Tongue (tissue), 2 donors: Measurements from ENCODE around the gene RABEP2. TPM values are rescaled to one million over a fixed set of nuclear protein-coding genes. Genes with fewer than 3 reads are reported as not detected.
"Not testable (repeated sequence)": the region's sequence is repeated elsewhere in the genome, so short reads cannot be mapped to it uniquely, and the experiment has no call there.

Source experiments
- DNase-seq: peaks from one replicate; pipeline ENCODE4 v3.0.0-alpha.2; 2015
- total RNA-seq: library from RNA; depleted of rRNA; stranded (reverse); fragments of >200 nt; gene quantifications from one replicate; pipeline ENCODE4 v1.2.3, GENCODE V29; 2014

RABEP2 gene
- total RNA-seq, 1 donor from 2014 or later, result 30.7 TPM

DNA sequence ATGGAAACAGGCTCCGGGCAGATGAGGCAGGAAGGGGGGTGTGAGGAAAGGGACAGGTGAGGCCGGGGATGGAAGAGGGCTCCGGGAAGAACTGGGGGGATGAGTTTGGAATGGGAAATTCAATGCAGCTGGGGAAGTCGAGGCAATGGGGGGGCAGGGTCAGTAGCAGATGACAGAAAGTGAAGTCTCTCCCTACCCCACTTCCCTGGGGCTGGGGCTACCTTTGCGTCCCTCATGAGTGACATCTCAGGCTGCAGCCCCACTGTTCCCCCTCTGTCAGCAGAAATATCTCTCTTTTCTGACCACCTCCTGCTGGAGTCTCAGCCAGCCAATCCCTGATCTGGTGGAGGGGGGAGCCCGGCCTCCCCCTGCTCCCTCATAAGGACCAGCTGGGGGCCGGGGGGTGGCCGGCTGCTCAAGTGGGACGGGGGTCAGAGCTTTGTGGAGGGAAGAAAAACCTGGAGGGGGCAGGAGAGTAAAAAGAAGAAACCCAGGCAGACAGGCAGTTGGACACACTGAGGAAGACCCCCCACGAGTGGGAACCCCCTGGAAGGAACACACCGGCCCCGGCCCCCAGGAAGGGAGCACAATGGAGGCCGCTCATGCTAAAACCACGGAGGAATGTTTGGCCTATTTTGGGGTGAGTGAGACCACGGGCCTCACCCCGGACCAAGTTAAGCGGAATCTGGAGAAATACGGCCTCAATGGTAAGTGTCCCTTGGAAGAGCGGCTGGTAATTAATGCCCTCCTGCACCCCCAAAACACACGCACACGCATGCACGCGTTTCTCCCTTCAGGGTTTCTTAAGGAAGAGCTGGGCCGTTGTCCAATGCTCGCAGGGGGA is 46.7 kb downstream of the RABEP2 start, which contains the start of gene ATP2A1:
ATP2A1 (plus strand) TSS at position 406 of the 844 bp plus-strand sequence; CDS start at position 590, 184 bp downstream.
- DNase-seq, result peak; percentile 74

- DNase-seq, result peak; percentile 37
Measured at GRCh38 chr16:28877655-28878000, 47.4 kb downstream of the RABEP2 start.

DNA sequence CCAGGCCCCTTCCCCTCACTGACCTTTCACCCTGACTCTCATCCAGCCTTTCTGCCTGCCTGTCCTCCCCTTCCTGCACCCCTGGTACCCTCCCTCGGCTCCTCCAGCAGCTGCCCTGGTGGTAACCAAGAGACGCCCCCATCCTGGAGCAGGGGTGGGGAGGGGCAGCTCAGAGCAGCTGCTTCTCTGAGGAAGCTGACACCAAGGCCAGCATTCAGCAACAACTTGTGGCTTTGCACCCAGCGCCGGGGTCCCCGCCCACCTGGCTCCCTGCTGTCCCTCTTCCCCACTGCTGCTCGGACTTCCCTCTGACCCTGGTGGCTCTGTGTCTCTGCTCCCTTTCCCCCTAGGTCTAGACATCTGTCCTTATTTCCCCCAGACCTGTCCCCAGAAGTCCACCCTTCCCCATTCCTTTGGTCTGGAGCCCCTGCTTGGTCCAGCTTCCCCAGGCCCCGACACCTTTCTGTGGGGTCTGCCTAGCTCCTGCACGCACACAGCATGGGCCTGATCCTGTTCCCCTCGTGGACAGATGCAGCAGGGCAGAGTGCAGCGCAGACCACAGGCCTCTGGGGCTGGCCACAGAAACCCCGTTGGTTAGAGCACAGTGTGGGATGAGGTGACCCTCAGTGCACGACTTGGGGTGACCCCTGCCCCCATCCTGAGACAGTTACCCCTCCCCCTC is 47.9 kb downstream of the RABEP2 start:
- peak; percentile 85 for DNase-seq

DNA sequence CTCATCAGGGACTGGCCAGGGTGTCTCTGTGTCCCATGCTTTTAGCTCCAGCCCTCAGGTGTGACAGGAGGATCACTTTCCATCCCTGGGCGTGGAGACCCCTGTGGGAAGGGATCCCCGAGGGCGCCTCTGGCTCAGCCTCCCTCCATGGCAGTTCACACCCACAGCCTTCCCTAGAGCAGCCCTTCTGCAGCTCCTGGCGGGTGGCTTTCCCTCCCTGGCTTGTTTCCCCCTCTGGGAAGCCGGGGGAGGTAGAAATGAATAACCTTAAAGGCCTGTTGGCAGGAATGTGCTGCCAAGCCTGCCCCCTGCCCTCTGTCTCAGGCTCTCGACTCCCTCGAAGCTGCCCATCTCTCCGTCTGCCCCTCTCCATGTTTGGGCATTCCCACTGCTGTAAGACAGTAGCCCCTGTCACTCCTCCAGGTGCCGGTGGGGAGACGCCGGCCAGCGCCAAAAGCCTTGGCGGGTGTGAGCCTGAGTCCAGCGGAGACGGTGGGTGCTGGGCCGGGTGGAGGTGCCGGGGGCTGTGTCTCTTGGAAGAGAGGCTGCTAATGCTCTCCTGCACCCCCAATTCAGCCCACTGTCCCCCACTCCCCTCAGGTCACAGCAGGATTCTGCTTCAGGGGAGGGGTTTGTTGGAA is 48.9 kb downstream of the RABEP2 start:
- peak; percentile 28 for DNase-seq

DNA sequence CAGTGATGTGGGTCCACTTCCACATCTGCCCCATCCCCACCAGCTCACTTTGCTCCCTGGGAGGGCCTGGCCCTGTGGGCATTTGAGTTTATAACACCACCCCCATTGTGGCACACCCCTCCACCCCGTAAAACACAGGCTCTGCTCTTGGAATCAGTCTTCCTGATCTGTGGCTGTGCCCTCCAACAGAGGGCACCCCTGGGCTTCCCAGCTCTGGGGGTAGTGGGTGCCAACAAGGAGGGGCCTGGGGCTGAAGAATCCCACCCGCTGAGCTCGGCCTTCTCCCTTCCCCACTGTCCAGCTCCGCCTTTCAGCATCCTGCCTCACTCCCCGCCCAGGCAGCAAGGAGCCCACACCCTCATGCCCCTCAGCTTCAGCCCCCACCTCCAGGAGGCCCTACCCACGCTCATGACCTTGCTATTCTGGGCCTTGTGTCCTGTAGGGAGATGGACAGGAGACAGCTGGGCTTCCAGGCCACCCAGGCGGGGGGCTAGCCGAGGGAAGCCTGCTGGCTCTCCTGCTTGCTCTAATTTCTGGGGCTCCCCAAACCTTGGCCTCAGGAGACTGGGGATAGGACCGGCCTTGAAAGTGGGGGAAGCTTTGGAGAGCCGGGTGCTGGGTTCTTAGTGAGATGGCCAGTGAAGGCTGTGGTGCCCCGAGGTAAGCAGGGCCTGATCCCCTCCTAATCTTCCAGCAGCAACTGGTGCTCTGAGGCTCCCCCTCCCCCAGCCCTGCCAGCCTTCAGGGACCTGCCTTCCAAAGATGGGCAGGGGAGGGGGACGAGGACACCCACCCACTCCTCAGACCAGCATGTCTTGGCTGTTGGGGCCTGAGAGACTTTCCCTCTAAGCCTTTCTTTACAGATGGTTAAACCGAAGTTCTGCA is 49.7 kb downstream of the RABEP2 start:
- peak; percentile 91 for DNase-seq

- DNase-seq, result no peak
Measured at GRCh38 chr16:28874406-28874805, 50.6 kb downstream of the RABEP2 start.

- no peak for DNase-seq
Measured at GRCh38 chr16:28873543-28874201, 51.4 kb downstream of the RABEP2 start.

DNA sequence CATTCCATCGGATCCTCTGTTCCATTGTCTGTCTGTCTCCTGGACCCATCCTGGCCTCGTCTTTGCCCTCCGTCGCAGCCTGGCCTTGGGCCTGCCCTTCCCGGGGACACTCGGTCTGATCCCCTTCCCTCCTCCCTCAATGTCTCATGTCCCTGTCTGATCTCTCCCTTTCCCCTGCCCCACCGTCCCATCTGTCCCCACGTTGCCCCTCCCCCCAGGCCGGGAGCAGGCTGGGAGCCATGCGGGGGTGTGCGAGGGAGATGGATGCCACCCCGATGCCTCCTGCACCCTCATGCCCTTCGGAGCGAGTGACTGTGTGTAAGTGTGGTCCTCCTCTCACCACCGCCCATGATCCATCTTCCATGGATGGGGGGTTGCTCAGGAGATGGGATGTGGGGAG is 52.1 kb downstream of the RABEP2 start:
- DNase-seq, result no peak

GRCh38 chr16:28869201-28869600 is 55.8 kb downstream of the RABEP2 start:
- DNase-seq, result no peak

DNA sequence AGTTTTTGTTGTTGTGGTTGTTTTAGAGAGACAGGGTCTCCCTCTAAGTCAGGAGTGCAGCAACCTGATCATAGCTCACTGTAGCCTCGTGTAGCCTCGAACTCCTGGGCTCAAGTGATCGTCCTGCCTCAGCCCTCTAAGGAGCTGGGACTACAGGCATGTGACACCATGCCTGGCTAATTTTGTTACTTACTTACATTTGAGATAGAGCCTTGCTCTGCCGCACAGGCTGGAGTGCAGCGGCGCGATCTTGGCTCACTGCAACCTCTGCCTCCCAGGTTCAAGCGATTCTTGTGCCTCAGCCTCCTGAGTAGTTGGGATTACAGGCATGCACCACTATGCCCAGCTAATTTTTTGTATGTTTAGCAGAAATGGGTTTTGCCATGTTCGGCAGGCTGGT is 57.4 kb downstream of the RABEP2 start:
- not testable (repeated sequence) for DNase-seq

DNA sequence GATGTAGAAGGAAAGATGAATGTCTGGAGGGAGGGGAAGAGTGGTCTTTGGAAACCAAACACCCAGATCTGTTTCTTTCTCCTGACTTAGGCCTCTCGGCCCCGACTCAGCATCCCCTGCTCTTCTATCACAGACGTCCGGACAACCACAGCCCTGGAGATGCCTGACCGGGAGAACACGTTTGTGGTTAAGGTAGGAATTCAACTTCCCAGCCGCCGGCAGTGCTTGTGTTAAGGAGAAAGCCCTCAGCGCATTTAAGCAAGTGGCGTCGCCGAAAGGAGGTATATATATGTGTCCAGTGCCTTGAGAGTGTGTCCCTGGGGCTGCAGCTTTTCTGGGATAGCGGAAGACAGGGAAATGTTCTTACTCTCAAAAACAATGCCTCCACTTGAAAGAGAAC is 57.8 kb downstream of the RABEP2 start:
- DNase-seq, result no peak

DNA sequence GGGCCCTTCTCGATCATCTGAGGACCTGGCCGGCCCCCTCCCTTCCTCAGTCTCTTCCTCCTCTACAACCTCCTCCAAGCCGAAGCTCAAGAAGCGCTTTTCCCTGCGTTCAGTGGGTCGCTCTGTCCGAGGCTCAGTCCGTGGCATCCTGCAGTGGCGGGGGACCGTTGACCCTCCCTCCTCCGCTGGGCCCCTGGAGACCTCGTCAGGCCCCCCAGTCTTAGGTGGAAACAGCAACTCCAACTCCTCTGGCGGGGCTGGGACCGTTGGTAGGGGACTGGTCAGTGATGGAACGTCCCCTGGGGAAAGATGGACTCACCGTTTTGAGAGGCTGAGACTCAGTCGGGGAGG is 58.6 kb downstream of the RABEP2 start:
- DNase-seq, result no peak

DNA sequence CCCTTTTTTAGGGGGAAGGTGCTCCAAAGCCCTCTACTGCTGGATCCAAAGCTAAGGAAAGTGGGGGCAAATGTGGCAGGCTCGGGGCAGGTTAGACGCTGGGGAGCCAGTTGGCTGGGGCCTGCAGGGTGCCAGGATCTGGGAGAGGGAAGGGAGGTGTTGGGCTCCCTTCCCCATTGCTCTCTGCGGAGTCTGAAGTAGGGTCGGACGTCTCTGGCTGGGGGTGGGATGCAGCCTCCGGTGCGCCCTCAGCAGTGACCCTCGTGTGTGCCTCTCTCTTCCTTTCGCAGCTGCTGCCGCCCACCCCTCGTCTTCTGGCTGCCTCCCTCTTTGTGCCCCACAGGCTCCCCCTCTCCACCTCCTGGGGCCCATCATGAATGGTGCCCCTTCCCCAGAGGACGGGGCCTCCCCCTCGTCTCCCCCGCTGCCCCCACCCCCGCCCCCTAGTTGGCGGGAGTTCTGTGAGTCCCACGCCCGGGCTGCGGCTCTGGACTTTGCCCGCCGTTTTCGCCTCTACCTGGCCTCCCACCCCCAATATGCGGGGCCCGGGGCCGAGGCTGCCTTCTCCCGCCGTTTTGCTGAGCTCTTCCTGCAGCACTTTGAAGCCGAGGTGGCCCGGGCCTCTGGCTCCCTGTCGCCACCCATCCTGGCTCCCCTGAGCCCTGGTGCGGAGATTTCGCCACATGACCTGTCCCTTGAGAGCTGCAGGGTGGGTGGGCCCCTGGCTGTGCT is 59.1 kb downstream of the RABEP2 start:
- DNase-seq, result no peak

DNA sequence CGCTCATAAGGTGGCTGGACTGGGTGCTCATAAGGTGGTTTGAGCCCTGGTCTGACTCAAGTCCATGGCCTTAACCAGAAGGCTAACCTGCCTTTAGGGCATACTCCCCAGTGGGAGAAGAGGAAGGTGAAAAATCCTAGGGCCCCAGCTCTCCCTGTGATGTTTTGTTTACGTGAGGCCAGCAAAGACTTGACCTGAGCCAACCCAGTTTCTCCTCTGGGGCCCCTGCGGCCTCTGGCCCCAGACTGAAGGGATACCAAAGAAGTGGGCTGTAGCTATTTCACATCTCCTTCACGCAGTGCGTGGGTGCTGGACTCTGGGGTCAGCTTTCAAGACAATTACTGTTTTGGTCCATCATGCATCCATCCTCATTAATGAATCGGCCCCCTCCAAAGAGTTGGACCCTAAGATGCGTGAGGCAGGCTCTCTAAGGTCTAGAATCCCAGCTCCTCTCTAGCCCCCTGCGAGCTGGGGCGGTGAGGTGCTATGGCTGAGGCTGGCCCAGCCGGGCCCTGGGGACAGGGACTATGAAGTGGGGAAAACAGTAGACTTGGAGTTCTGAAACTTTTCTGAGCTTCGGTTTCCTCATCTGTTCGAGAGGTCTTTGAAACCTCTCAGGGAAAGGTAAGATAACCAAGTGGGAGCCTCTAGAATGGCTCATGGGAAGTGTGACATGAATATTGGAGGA is 59.9 kb downstream of the RABEP2 start:
- no peak for DNase-seq

- peak; percentile 40 for DNase-seq
Measured at GRCh38 chr16:28863929-28864793, 60.9 kb downstream of the RABEP2 start.

DNA sequence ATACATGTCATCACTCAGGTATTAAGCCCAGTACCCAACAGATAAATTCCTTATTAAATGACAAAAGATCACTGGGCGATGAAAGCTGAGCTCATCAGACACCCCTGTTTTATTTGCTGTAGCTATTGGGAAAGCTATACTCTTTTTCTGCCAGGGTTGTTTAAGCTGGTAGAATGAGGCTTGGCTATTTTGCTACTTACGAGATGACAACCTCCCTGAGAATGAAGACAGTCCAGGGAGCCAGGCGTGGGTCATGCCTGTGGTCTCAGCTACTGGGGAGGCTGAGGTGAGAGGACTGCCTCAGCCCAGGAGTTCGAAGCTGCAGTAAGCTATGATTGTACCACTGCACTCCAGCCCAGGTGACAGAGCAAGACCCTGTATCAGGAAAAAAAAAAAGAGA is 65.7 kb downstream of the RABEP2 start:
- DNase-seq, result no peak

DNA sequence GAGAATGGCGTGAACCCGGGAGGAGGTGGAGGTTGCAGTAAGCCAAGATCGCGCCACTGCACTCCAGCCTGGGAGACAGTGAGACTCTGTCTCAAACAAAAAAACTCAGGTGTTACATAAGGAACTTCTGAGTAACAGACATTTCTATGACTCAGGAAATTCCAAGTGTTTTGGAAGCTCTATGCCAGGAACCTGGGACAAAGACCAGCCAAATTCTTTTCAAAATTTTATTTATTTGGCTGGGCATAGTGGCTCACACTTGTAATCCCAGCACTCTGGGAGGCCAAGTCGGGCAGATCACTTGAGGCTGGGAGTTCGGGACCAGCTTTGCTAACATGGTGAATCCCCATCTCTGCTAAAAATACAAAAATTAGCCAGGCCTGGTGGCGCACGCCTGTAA is 66.6 kb downstream of the RABEP2 start:
- no peak for DNase-seq
